ENCODE results near the gene ENG. TPM values are rescaled to one million over a fixed set of nuclear protein-coding genes. Genes with fewer than 3 reads are reported as not detected.

ENG gene
- total and polyA plus RNA-seq, 2 of the 8 experiments (the other 6 are each of a cell fraction or from before 2014, with no cell fraction given), result 1.8 to 4.4 TPM

GRCh38 chr9:127850286-127850830 is 4.1 kb downstream of the ENG start:
- Histone ChIP-seq H3K9me3 (ENCODE audit: insufficient read depth in 2 of 2, low read depth in 1 of 2, low read length in 1 of 2) (no peaks in the 10 kb centered on the region), H2BK15ac (ENCODE audit: low read length) (no peak overlapping the region), H3K79me2 (ENCODE audit: control insufficient read depth in 1 of 2, insufficient read depth in 2 of 2, low read length in 2 of 2) (no peaks in the 10 kb centered on the region), H3K23ac (ENCODE audit: insufficient read length) (no peak overlapping the region), H3K4me2 (ENCODE audit: insufficient read depth in 1 of 2, low read depth in 2 of 2, low read length in 2 of 2) (no peak overlapping the region), H2AK5ac (ENCODE audit: low read depth, low read length) (no peak overlapping the region), H4K20me1 (replicated peaks in 1 of 2; ENCODE audit: control insufficient read depth in 1 of 2, insufficient read depth in 2 of 2, low read length in 2 of 2) (no peaks in the 10 kb centered on the region), H3K36me3 (ENCODE audit: control insufficient read depth in 2 of 4, insufficient read depth in 4 of 4, low read length in 3 of 4) (no peaks in the 10 kb centered on the region), H3K9ac (replicated peaks in 1 of 4; ENCODE audit: extremely low read depth in 1 of 4, low read depth in 3 of 4, low read length in 3 of 4) (no peak overlapping the region), H3K4ac (replicated peaks; ENCODE audit: insufficient read length, low read depth, low read length) (no peak overlapping the region), H4K5ac (ENCODE audit: insufficient read length, low read depth, low read length) (no peak overlapping the region), H3K23me2 (ENCODE audit: low read depth, low read length) (no peaks in the 10 kb centered on the region; the same call in 1 of the 2 replicates), H2BK20ac (ENCODE audit: low read length) (no peak overlapping the region), H3K27me3 (replicated peaks in 1 of 4; ENCODE audit: control insufficient read depth in 3 of 4, extremely low read depth in 1 of 4, insufficient read depth in 3 of 4, low read length in 3 of 4) (no peaks in the 10 kb centered on the region), H2BK5ac (ENCODE audit: low read depth, low read length) (no peak overlapping the region), H3K18ac (ENCODE audit: extremely low read depth, low read length) (no peak overlapping the region), H2AFZ (ENCODE audit: low read length) (no peak overlapping the region), H3K79me1 (ENCODE audit: low read depth, low read length) (no peaks in the 10 kb centered on the region), H4K91ac (replicated peaks; ENCODE audit: insufficient read length, low read length) (no peak overlapping the region), H4K8ac (ENCODE audit: extremely low read depth, insufficient read depth, low read length) (no peak overlapping the region), H3K4me1 (replicated peaks in 1 of 4; ENCODE audit: control insufficient read depth in 3 of 4, insufficient read depth in 4 of 4, low read length in 3 of 4) (peaks cover 0 to 10% (median 6%) of the 10 kb centered on the region in 4 experiments; a peak in 5 of 7 replicates), H3K14ac (ENCODE audit: insufficient read length) (no peak overlapping the region), H3K27ac (ENCODE audit: low read depth, low read length) (no peak overlapping the region), H2BK12ac (ENCODE audit: low read depth, low read length) (no peak overlapping the region), H3K4me3 (ENCODE audit: extremely low read depth in 1 of 4, insufficient read depth in 2 of 4, low read depth in 3 of 4, low read length in 4 of 4) (no peak overlapping the region), H3K56ac (replicated peaks; ENCODE audit: insufficient read length, low read depth, low read length) (no peak overlapping the region), H2BK120ac (replicated peaks; ENCODE audit: low read depth, low read length) (no peak overlapping the region)
- ChIA-PET POLR2A (ENCODE audit: partially characterized antibody) (no interaction called here), CTCF (ENCODE audit: partially characterized antibody) (interaction anchor here (0.7 kb wide), 2 partner anchors 71 to 270 kb away, joined by 3 read pairs; no protein-coding TSS in a partner anchor)
- WGBS, 2 experiments (ENCODE audit: extremely low coverage in 1 of 2, insufficient coverage in 1 of 2, insufficient read length in 1 of 2, insufficient replicate concordance in 2 of 2, low coverage in 1 of 2, low lambda C conversion rate in 2 of 2, missing lambda C conversion rate in 1 of 2), result 93% methylated on average over 14 of the region's 17 CpGs; no CpG with 5 or more reads in 1 of the 2 experiments
- TF ChIP-seq ASH2L (IDR thresholded peaks at IDR 0.05; ENCODE audit: low read length) (no peak), TEAD4 (IDR thresholded peaks at IDR 0.05; ENCODE audit: low read depth, low read length) (no peak), PHF8 (conservative IDR thresholded peaks at IDR 0.05; ENCODE audit: low read depth, low read length) (no peak), CBX5 (IDR thresholded peaks at IDR 0.05; ENCODE audit: low read depth, low read length) (no peak)
- TF ChIP-seq, protein P1, sequence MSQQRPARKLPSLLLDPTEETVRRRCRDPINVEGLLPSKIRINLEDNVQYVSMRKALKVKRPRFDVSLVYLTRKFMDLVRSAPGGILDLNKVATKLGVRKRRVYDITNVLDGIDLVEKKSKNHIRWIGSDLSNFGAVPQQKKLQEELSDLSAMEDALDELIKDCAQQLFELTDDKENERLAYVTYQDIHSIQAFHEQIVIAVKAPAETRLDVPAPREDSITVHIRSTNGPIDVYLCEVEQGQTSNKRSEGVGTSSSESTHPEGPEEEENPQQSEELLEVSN (IDR thresholded peaks at IDR 0.05), result no peak
- DNase-seq (ENCODE audit: low read depth in 1 of 2, low spot score in 2 of 2) (no peak), FAIRE-seq (no peak)
